HG03521 (cell line): Measurements from ENCODE around the gene RHOD.

Source experiments
- ATAC-seq: cut with Tn5 transposase; IDR thresholded peaks from one replicate; pipeline ENCODE4 v1.9.1; 2021; ENCODE audit warnings: mild to moderate bottlenecking, moderate library complexity; ENCODE audit not compliant: unreplicated experiment

RHOD gene

DNA sequence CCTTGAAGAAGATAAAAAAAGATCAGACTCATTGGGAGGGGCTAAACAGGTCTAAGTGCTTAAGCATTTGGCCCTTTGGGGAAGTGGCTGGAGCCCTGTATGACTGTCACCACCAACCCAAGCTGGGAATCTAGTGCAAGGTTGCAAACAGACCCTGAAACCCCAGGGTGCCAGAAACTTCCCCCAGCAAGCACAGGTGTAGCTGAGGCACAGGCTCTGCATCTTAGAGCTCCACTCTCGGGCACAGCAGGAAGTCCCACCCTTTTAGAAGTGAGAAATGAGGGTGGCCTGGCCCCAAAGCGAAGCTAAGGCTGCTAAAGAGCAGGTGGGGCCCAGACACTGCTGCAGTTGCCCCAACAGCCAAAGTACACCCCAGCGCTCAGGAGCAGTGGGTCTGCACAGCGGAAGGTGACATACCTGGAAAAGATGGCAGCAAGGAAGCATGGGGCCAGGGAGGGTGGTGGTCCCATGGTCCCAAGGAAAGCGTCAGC is 56.6 kb downstream of the RHOD start:
- ATAC-seq: no peak

DNA sequence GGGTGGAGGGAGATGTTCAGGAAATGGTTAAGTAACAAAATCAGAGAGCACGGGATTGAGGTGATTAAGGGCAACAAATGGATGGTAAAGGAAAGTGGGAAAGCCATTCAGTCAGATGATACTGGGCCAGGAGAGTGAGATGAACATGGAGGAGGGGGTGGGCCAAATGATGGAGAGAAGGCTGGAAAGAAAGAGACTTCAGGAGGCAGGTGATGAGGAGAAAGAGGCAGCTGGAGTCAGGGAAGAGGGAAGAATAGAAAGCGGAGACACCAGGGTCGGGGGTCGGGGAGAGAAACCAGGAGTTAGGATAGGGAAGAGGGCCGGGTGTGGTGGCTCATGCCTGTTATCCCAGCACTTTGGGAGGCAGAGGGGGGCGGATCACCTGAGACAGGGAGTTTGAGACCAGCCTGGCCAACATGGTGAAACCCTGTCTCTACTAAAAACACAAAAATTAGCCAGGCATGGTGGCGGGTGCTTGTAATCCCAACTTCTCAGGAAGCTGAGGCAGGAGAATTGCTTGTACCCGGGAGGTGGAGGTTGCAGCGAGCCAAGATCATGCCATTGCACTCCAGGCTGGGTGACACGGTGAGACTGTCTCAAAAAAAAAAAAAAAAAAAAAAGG is 57.7 kb downstream of the RHOD start:
- no peak for ATAC-seq

DNA sequence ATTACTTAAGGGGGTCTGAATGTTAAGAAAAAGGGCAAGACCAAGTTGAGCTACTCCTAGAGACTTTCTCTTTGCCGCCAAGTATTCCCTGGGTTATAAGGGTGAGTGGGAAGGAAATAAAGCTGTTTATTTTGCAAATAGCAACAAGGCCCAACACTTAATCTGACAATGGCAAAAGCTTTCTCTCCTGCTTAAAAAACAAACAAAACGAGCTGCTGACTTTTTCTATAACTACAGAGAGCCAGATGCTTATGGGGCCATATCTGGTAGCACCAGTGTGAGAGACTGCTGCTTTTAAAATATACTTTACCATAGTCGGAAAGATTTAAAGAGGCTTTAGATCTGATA is 60.1 kb downstream of the RHOD start:
- ATAC-seq: no peak

DNA sequence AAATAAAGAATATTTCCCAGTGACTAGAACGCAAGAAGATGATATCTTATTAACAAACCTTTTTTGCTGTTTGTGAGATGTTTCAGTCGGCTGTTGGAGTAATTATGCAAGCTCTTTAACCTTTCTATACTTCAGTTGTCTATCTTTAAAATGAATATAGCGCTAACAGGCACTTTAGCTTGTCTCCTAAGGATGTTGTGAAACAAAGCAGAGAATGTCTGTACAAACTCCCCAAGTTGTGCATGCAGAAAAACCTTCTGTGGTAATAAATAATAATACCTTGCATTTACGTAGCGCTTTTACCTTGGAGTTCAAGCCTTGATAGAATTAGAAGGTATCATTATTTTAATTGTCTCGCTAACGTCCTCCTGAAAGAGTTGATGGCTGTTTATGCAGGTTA is 60.5 kb downstream of the RHOD start:
- ATAC-seq: no peak

- peak; percentile 7 for ATAC-seq
These were observed 61.1 kb downstream of the RHOD start for GRCh38 chr11:67117672-67118180.

DNA sequence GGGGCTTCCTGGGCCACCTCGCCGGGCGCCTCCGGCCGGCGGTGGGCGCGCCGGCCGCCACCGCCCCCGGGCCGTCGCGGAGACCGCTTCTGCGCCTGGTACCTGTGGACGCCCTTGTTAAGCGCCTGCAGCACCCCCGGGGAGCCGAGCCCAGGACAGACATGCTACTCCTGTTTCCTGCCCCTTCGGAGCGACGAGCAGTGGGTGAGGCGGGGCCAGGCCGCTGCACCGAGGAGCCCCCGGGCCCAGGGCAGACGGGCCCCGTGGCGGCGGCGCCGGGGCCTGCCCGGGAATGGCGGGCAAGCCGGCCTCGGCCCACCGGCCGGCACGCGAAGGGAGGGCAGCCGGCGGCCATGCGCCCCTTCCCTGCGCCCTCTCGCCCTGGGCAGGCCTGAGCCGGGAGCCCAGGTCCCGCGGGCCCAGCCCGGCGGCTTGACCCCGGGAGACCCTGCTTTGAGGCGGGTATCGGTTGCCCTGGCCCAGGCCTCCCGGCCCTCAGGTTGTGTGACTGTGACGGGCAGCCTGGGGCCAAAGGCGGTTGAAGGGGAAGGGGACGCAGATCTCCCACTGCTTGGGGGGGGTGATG is 61.6 kb downstream of the RHOD start:
- peak; percentile 15 for ATAC-seq

DNA sequence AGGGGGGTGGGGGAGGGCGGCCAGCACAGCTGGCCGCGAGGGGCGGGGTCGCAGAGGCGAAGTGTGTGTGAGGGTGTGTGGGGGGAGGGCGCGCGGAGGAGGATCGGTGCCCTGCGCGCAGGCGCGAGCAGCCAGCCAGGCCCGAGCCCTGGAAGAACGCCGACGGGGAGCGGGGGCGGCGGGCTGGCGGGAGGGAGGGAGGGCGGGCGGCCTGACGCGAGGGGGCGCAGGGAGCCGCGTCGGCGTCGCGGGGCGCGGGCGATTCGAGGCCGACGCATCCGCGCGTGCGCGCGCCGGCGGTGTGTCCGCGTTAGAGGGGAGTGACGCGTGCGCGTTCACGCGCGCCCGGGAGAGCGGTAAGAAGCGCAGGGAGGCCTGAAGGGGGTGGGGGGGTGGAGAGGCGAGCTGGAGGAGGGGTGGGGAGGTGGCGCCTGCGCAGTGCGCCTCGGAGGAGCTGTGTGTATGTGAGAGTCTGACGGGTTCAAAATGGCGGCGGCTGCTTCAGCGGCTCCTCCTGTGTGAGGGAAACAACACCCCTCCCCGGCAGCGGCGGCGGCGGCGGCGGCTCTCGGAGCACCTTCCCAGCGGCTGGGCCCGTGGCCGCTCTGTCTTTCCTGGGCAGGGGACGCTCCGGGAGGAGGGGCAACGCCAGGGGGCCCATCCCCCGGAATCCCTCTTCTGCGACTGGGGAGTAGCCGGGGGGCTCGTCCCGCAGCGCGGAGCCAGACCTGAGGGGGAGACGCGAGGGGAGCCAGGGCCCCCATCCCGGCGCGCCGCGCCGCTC is 62.3 kb downstream of the RHOD start, which contains the start of gene KDM2A:
Gene KDM2A, plus strand, starts transcription at position 463 of the 784 bp plus-strand sequence. CDS start 2,054 bp downstream, outside the sequence.
- ATAC-seq: peak; percentile 68

DNA sequence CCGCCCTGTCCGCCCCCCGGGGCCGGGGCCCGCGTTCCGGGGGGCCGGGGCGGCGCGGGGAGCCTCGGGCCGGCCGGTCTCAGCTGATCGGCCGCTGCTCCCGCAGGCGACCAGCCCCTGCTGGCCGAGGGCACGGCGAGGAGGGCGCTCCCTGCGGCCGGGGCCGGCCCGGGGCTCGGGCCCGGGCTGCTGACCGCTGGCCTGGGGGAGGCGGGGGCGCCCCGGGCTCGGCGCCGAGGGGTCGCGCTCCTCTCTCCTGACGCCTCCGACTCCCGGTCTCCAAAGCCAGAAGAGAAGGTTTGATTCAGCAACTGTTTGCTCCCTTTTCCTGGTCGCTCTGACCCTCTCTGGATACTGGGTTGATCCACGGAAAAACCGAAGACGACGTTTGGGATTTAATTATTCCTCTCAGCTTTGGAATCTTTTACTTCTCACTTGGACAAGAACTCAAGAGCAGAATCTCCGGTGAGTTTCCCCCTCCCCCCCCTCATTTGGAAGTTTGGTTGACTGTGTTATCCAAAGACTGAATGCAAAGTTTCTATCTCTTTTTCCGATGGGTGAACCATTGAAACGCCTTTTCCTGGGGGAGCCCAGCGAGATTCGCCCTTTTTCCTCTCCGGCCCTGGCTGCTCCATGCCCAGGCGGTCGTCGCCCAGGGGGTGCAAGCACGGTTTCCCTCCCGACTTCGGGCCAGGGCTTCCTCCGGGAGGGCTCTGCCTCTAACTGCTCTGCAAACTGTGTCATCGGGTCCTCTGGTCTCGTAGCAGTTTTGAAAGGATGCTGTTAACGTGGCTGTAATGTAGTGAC is 63.1 kb downstream of the RHOD start:
- no peak for ATAC-seq

GRCh38 chr11:67120456-67120855 is 63.8 kb downstream of the RHOD start:
- ATAC-seq: no peak

- no peak for ATAC-seq
These were observed 64.4 kb downstream of the RHOD start for GRCh38 chr11:67120881-67121710.
